Panc1 (cell line): Measurements from ENCODE around the gene LDOC1.

ENCODE experiments used
- POLR2AphosphoS5 ChIP-seq: IDR thresholded peaks from 2 replicates; pipeline ENCODE4 v1.6.1; 2012; ENCODE audit warnings: mild to moderate bottlenecking, low read depth, low read length, moderate library complexity
- SIN3A ChIP-seq: IDR thresholded peaks from 2 replicates; pipeline ENCODE4 v1.6.1; 2012; ENCODE audit warnings: low read depth, mild to moderate bottlenecking, low read length, moderate library complexity, borderline replicate concordance; ENCODE audit not compliant: insufficient read depth
- TF ChIP-seq, protein P1 (sequence below): fragments of 450-650 bp; IDR thresholded peaks from 2 replicates; pipeline ENCODE4 v1.5.1; 2017; ENCODE audit warnings: mild to moderate bottlenecking

DNA sequence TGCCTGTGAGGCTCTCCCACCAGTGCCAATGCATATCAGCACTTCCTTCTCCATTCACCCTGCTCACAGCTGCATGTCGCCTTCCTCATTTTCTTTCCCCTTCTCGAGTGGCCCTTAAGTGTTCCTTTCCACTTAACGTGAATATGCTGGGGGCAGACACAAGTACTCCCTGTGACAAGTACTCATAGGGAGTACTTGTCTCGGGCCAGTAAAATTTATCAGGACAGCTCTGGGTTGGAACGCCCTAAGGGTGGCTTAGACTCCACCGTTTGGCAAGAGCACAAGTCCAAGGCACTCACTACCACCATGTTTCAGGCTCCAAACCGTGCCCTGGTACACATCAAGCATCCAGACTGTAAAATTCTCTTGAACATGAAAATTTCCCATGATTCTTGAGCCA lies 3.9 kb upstream of the LDOC1 start:
- TF ChIP-seq, protein P1, sequence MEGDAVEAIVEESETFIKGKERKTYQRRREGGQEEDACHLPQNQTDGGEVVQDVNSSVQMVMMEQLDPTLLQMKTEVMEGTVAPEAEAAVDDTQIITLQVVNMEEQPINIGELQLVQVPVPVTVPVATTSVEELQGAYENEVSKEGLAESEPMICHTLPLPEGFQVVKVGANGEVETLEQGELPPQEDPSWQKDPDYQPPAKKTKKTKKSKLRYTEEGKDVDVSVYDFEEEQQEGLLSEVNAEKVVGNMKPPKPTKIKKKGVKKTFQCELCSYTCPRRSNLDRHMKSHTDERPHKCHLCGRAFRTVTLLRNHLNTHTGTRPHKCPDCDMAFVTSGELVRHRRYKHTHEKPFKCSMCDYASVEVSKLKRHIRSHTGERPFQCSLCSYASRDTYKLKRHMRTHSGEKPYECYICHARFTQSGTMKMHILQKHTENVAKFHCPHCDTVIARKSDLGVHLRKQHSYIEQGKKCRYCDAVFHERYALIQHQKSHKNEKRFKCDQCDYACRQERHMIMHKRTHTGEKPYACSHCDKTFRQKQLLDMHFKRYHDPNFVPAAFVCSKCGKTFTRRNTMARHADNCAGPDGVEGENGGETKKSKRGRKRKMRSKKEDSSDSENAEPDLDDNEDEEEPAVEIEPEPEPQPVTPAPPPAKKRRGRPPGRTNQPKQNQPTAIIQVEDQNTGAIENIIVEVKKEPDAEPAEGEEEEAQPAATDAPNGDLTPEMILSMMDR = no peak
- no peak for TF ChIP-seq POLR2AphosphoS5
- TF ChIP-seq SIN3A = no peak
